GM12891 (cell line): ENCODE measurements around the gene LARP6.

Source experiments
- PAX5 ChIP-seq: IDR thresholded peaks from 2 replicates; pipeline ENCODE4 v1.6.1; 2011; ENCODE audit warnings: low read length, moderate library complexity, mild to moderate bottlenecking; ENCODE audit not compliant: insufficient read depth, severe bottlenecking
- POLR2A ChIP-seq: IDR thresholded peaks from 2 replicates; pipeline ENCODE4 v1.6.1; 2011; ENCODE audit warnings: low read depth, low read length, control low read depth
- POLR2AphosphoS5 ChIP-seq: IDR thresholded peaks from 2 replicates; pipeline ENCODE4 v1.6.1; 2011; ENCODE audit warnings: low read depth, low read length, control low read depth
- POU2F2 ChIP-seq: IDR thresholded peaks from 2 replicates; pipeline ENCODE4 v1.6.1; 2011; ENCODE audit warnings: low read depth, mild to moderate bottlenecking, control low read depth, low read length, moderate library complexity
- SPI1 ChIP-seq: IDR thresholded peaks from 2 replicates; pipeline ENCODE4 v1.6.1; 2011; ENCODE audit warnings: low read depth, low read length, control low read depth
- TAF1 ChIP-seq: IDR thresholded peaks from 2 replicates; pipeline ENCODE4 v1.6.1; 2011; ENCODE audit warnings: low read depth, low read length, control low read depth

DNA sequence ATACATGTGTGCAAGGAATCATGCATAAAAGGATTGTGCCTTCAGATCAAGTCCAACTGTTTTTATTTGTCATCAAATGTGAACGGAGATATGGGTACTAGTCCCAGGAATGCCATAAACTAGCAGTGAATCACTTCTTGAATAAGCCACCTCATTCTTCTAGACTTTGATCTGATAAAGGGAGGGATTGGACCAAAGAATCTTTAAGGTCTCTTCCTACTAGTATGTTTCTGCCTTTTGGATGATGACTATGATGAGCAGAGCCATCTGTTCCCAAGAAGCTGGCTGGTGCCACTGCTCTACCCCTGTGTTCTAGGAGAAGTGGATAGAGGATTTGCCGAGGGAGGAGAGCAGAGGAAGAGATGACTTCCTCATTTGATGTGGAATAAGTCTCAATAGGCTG lies 61.8 kb downstream of the LARP6 start:
- TF ChIP-seq POLR2AphosphoS5 (no peak), TAF1 (no peak), POLR2A (no peak), SPI1 (no peak), PAX5 (no peak), POU2F2 (no peak)
